ENCODE data around the gene POLE.

GRCh38 chr12:132629330-132629729 is 57.8 kb downstream of the POLE start:
- TF ChIP-seq HCFC1 (IDR thresholded peaks at IDR 0.05; ENCODE audit: low read length) (no peak), KAT2A (conservative IDR thresholded peaks at IDR 0.05; ENCODE audit: control insufficient read depth, low read depth, low read length) (no peak), POLR2A (IDR thresholded peaks at IDR 0.05; ENCODE audit: low read depth, low read length) (no peak), POU2F2 (IDR thresholded peaks at IDR 0.05; ENCODE audit: borderline replicate concordance, low read depth, low read length) (no peak), CHD2 (IDR thresholded peaks at IDR 0.05; ENCODE audit: borderline replicate concordance, low read depth, low read length) (no peak), EP300 (IDR thresholded peaks at IDR 0.05; ENCODE audit: borderline replicate concordance in 1 of 2, control insufficient read depth in 1 of 2, low read depth in 2 of 2, low read length in 2 of 2) (no peak)
- TF ChIP-seq, protein P1, sequence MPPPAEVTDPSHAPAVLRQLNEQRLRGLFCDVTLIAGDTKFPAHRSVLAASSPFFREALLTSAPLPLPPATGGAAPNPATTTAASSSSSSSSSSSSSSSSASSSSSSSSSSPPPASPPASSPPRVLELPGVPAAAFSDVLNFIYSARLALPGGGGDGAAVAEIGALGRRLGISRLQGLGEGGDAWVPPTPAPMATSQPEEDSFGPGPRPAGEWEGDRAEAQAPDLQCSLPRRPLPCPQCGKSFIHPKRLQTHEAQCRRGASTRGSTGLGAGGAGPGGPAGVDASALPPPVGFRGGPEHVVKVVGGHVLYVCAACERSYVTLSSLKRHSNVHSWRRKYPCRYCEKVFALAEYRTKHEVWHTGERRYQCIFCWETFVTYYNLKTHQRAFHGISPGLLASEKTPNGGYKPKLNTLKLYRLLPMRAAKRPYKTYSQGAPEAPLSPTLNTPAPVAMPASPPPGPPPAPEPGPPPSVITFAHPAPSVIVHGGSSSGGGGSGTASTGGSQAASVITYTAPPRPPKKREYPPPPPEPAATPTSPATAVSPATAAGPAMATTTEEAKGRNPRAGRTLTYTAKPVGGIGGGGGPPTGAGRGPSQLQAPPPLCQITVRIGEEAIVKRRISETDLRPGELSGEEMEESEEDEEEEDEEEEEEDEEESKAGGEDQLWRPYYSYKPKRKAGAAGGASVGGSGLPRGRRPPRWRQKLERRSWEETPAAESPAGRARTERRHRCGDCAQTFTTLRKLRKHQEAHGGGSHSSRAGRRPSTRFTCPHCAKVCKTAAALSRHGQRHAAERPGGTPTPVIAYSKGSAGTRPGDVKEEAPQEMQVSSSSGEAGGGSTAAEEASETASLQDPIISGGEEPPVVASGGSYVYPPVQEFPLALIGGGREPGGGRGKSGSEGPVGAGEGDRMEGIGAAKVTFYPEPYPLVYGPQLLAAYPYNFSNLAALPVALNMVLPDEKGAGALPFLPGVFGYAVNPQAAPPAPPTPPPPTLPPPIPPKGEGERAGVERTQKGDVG (CRISPR knock-in tag; IDR thresholded peaks at IDR 0.05) = no peak
- TF ChIP-seq, protein P2, sequence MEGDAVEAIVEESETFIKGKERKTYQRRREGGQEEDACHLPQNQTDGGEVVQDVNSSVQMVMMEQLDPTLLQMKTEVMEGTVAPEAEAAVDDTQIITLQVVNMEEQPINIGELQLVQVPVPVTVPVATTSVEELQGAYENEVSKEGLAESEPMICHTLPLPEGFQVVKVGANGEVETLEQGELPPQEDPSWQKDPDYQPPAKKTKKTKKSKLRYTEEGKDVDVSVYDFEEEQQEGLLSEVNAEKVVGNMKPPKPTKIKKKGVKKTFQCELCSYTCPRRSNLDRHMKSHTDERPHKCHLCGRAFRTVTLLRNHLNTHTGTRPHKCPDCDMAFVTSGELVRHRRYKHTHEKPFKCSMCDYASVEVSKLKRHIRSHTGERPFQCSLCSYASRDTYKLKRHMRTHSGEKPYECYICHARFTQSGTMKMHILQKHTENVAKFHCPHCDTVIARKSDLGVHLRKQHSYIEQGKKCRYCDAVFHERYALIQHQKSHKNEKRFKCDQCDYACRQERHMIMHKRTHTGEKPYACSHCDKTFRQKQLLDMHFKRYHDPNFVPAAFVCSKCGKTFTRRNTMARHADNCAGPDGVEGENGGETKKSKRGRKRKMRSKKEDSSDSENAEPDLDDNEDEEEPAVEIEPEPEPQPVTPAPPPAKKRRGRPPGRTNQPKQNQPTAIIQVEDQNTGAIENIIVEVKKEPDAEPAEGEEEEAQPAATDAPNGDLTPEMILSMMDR (IDR thresholded peaks at IDR 0.05 in 2 of 3, conservative IDR thresholded peaks at IDR 0.05 in 1 of 3; ENCODE audit: control insufficient read depth in 2 of 3, extremely low read depth in 1 of 3, insufficient read depth in 1 of 3, low read depth in 3 of 3, low read length in 3 of 3) = no peak

All from GM12878 (cell line).